Liver (tissue), 9 donors: ENCODE measurements around the gene RAB6A. TPM values are rescaled to one million over a fixed set of nuclear protein-coding genes. Genes with fewer than 3 reads are reported as not detected.

Experiments used
- DNase-seq: peaks from one replicate; pipeline ENCODE4 v3.0.0-alpha.2; 2017; ENCODE audit warnings: low spot score
- H3K27ac ChIP-seq, 2 donors: one replicate each; pipeline ENCODE4 v1.7.0; 2013; ENCODE audit warnings: inconsistent platforms in 2 of 2, low read length in 2 of 2, control low read depth in 1 of 2, low read depth in 1 of 2, mild to moderate bottlenecking in 1 of 2
- H3K27me3 ChIP-seq, 4 donors: one replicate each; pipeline versions ENCODE4 v1.6.1 to v1.7.0; 2013; ENCODE audit warnings: low read length in 3 of 4, inconsistent platforms in 1 of 4, mild to moderate bottlenecking in 1 of 4, moderate library complexity in 1 of 4; ENCODE audit not compliant: control insufficient read depth in 4 of 4, insufficient read depth in 4 of 4
- H3K36me3 ChIP-seq, 4 donors: one replicate each; pipeline versions ENCODE4 v1.6.1 to v1.7.0; 2013; ENCODE audit warnings: low read length in 3 of 4, mild to moderate bottlenecking in 3 of 4, low read depth in 1 of 4, moderate library complexity in 1 of 4; ENCODE audit not compliant: control insufficient read depth in 4 of 4, insufficient read depth in 3 of 4
- H3K4me1 ChIP-seq, 4 donors: one replicate each; pipeline versions ENCODE4 v1.6.1 to v1.7.0; 2013; ENCODE audit warnings: low read length in 3 of 4, mild to moderate bottlenecking in 3 of 4, moderate library complexity in 1 of 4; ENCODE audit not compliant: control insufficient read depth in 4 of 4, insufficient read depth in 4 of 4
- H3K4me3 ChIP-seq, 3 donors: one replicate each; pipeline versions ENCODE4 v1.6.1 to v1.7.0; 2013; ENCODE audit warnings: low read length in 3 of 3, control low read depth in 1 of 3, low read depth in 1 of 3, mild to moderate bottlenecking in 1 of 3
- H3K9ac ChIP-seq, 2 donors: one replicate each; pipeline ENCODE4 v1.7.0; 2013; ENCODE audit warnings: low read length in 2 of 2, mild to moderate bottlenecking in 2 of 2, moderate library complexity in 2 of 2, control low read depth in 1 of 2, low read depth in 1 of 2
- H3K9me3 ChIP-seq, 4 donors: one replicate each; pipeline versions ENCODE4 v1.6.1 to v1.7.0; 2013; ENCODE audit warnings: low read length in 3 of 4; ENCODE audit not compliant: control insufficient read depth in 4 of 4
- ATF3 ChIP-seq: IDR thresholded peaks from 2 replicates; pipeline ENCODE4 v1.6.1; 2016; ENCODE audit warnings: antibody characterized with exemption
- CTCF ChIP-seq: fragments of 150-350 bp; IDR thresholded peaks from 2 replicates; pipeline ENCODE4 v1.5.1; 2017; ENCODE audit warnings: improper control_type of control experiment, low read depth, low read length; ENCODE audit not compliant: missing input control
- EGR1 ChIP-seq, 2 donors: IDR thresholded peaks; 2 replicates each; pipeline ENCODE4 v1.6.1; 2016 to 2018; ENCODE audit warnings: antibody characterized with exemption in 2 of 2, low read depth in 2 of 2
- FOXA1 ChIP-seq: IDR thresholded peaks from 2 replicates; pipeline ENCODE4 v1.6.1; 2016; ENCODE audit warnings: antibody characterized with exemption
- FOXA2 ChIP-seq: IDR thresholded peaks from 2 replicates; pipeline ENCODE4 v1.6.1; 2016; ENCODE audit warnings: antibody characterized with exemption
- HNF4A ChIP-seq, 2 donors: conservative IDR thresholded peaks; 2 replicates each; pipeline ENCODE4 v1.6.1; 2016; ENCODE audit warnings: antibody characterized with exemption in 2 of 2, mild to moderate bottlenecking in 2 of 2
- HNF4G ChIP-seq: IDR thresholded peaks from 2 replicates; pipeline ENCODE4 v1.6.1; 2016; ENCODE audit warnings: antibody characterized with exemption
- JUND ChIP-seq, 2 donors: IDR thresholded peaks; 2 replicates each; pipeline ENCODE4 v1.6.1; 2016; ENCODE audit warnings: antibody characterized with exemption in 2 of 2
- MAX ChIP-seq: IDR thresholded peaks from 2 replicates; pipeline ENCODE4 v1.6.1; 2016; ENCODE audit warnings: antibody characterized with exemption
- NR2F2 ChIP-seq: IDR thresholded peaks from 2 replicates; pipeline ENCODE4 v1.6.1; 2016; ENCODE audit warnings: antibody characterized with exemption
- RAD21 ChIP-seq, 2 donors: IDR thresholded peaks; 2 replicates each; pipeline ENCODE4 v1.6.1; 2016; ENCODE audit warnings: antibody characterized with exemption in 2 of 2, mild to moderate bottlenecking in 2 of 2
- REST ChIP-seq: IDR thresholded peaks from 2 replicates; pipeline ENCODE4 v1.6.1; 2016; ENCODE audit warnings: antibody characterized with exemption, mild to moderate bottlenecking
- RXRA ChIP-seq, 2 donors: IDR thresholded peaks; 2 replicates each; pipeline ENCODE4 v1.6.1; 2017 to 2018; ENCODE audit warnings: antibody characterized with exemption in 2 of 2, mild to moderate bottlenecking in 1 of 2
- SP1 ChIP-seq: IDR thresholded peaks from 2 replicates; pipeline ENCODE4 v1.6.1; 2018; ENCODE audit warnings: antibody characterized with exemption, mild to moderate bottlenecking
- TAF1 ChIP-seq: conservative IDR thresholded peaks from 2 replicates; pipeline ENCODE4 v1.6.1; 2016; ENCODE audit warnings: antibody characterized with exemption, mild to moderate bottlenecking
- ZBTB33 ChIP-seq: IDR thresholded peaks from 2 replicates; pipeline ENCODE4 v1.6.1; 2016; ENCODE audit warnings: antibody characterized with exemption
- WGBS: extraction: QIAGEN DNeasy Blood & Tissue Kit; methylation state at CpG from one replicate; pipeline ENCODE4 v1.1.7; 2013; 5-methylcytosine and 5-hydroxymethylcytosine counted together
- polyA plus RNA-seq, 2 donors: library from polyadenylated mRNA; stranded (reverse) in 1 of 2; unstranded in 1 of 2; fragments of 200-250 nt in 1 of 2; fragments of >200 nt in 1 of 2; fragmentation: Nextera tagmentation in 1 of 2; extraction: Ambion mirVana in 1 of 2; gene quantifications; one replicate each; pipeline versions ENCODE4 v1.2.1 to v1.2.3, GENCODE V29; 2013 to 2015
- total RNA-seq, 2 donors: library from RNA; depleted of rRNA; stranded (reverse); fragments of >200 nt; gene quantifications; one replicate each; pipeline ENCODE4 v1.2.3, GENCODE V29; 2014
- donor health status: healthy.
- donor health status: healthy.
- donor health status: healthy.
- donor health status: healthy.
- donor health status: healthy.

The RAB6A gene
- total and polyA plus RNA-seq, 4 donors = 36.0 to 165 (median 51.5) TPM

- H3K9ac ChIP-seq = no peak overlapping the region
- H3K27ac ChIP-seq = no peak overlapping the region
- H3K36me3 ChIP-seq = peaks cover 0 to 3% (median under 1%) of the 10 kb centered on the region in 4 donors
- H3K27me3 ChIP-seq = no peaks in the 10 kb centered on the region
- H3K4me3 ChIP-seq = no peak overlapping the region
- no peak for DNase-seq
- TF ChIP-seq JUND (IDR thresholded peaks at IDR 0.05) (no peak), ZBTB33 (no peak), MAX (no peak), NR2F2 (no peak), TAF1 (no peak), RAD21 (IDR thresholded peaks at IDR 0.05) (no peak), REST (no peak), FOXA2 (no peak), ATF3 (no peak)
- H3K4me1 ChIP-seq = peaks cover 0 to 4% (median 0%) of the 10 kb centered on the region in 4 donors
- H3K9me3 ChIP-seq = no peaks in the 10 kb centered on the region
Observed at GRCh38 chr11:73792584-73792983, 31.7 kb upstream of the RAB6A start.

GRCh38 chr11:73789279-73789670, 28.4 kb upstream of the RAB6A start:
- no peak for TF ChIP-seq MAX
- no peak for TF ChIP-seq RXRA (IDR thresholded peaks at IDR 0.05)
- no peak for TF ChIP-seq CTCF
- no peak for TF ChIP-seq HNF4A (conservative IDR thresholded peaks at IDR 0.05)
- no peak for TF ChIP-seq FOXA2
- no peak for TF ChIP-seq ATF3
- TF ChIP-seq HNF4G = no peak
- no peak for TF ChIP-seq SP1
- TF ChIP-seq REST = no peak
- TF ChIP-seq EGR1 (IDR thresholded peaks at IDR 0.05; ENCODE audit: low read depth in 2 of 2) = no peak
- TF ChIP-seq FOXA1 = no peak
- WGBS = 87% methylated on average over 5 of the region's 5 CpGs
- Histone ChIP-seq H3K9ac (no peak overlapping the region), H3K9me3 (no peaks in the 10 kb centered on the region), H3K27me3 (no peaks in the 10 kb centered on the region), H3K4me3 (no peak overlapping the region), H3K4me1 (peaks cover 0 to 4% (median 0%) of the 10 kb centered on the region in 4 donors), H3K27ac (peak overlapping the region; percentile 31 to 98), H3K36me3 (peaks cover 0 to 3% (median 0%) of the 10 kb centered on the region in 4 donors)
- DNase-seq = no peak
